22Rv1 (cell line): ENCODE data around the gene TRIM37.
"Not testable (repeated sequence)": the region's sequence is repeated elsewhere in the genome, so short reads cannot be mapped to it uniquely, and the experiment has no call there.

ENCODE experiments used
- H3K27ac ChIP-seq: fragments of 450-650 bp; 2 replicates; pipeline ENCODE4 v1.5.1; 2017
- ZFX ChIP-seq: fragments of 450-650 bp; IDR thresholded peaks from 2 replicates; pipeline ENCODE4 v1.6.1; 2017; ENCODE audit warnings: antibody characterized with exemption, borderline replicate concordance
- TF ChIP-seq, protein P1 (sequence below): fragments of 450-650 bp; IDR thresholded peaks from 2 replicates; pipeline ENCODE4 v1.5.1; 2017; ENCODE audit warnings: mild to moderate bottlenecking

The TRIM37 gene

DNA sequence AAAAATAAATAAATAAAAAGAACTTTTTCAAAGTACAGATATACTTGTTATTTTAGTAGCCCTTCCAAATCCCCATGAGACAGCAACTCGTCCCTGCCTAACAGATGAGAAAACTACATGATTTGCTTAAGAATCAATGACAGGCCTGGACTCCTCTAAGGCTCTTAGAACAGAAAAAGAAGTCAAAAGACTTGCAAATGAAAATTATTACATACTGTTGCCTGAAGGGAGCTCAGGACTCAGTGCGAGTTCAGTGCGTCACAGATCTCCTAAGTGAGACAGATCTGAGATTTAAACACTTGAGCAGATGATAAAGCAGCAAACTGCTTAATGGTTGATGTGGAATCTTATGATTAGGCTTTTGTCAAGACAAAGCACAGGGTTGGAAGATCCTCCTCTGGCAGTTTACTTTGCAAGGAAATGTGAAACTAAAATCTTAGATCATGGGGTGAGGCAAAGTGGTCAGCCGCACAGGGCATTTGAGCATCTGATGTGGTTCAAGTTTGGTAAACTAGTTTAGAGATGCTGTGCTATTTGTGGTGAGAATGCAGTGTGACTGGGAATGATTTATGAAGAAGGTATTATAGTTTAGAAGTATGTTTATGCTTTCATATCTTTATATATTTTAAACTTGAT lies 138.1 kb downstream of the TRIM37 start:
- no peak for TF ChIP-seq ZFX
- TF ChIP-seq, protein P1, sequence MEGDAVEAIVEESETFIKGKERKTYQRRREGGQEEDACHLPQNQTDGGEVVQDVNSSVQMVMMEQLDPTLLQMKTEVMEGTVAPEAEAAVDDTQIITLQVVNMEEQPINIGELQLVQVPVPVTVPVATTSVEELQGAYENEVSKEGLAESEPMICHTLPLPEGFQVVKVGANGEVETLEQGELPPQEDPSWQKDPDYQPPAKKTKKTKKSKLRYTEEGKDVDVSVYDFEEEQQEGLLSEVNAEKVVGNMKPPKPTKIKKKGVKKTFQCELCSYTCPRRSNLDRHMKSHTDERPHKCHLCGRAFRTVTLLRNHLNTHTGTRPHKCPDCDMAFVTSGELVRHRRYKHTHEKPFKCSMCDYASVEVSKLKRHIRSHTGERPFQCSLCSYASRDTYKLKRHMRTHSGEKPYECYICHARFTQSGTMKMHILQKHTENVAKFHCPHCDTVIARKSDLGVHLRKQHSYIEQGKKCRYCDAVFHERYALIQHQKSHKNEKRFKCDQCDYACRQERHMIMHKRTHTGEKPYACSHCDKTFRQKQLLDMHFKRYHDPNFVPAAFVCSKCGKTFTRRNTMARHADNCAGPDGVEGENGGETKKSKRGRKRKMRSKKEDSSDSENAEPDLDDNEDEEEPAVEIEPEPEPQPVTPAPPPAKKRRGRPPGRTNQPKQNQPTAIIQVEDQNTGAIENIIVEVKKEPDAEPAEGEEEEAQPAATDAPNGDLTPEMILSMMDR, result no peak
- no peak overlapping the region for H3K27ac ChIP-seq

DNA sequence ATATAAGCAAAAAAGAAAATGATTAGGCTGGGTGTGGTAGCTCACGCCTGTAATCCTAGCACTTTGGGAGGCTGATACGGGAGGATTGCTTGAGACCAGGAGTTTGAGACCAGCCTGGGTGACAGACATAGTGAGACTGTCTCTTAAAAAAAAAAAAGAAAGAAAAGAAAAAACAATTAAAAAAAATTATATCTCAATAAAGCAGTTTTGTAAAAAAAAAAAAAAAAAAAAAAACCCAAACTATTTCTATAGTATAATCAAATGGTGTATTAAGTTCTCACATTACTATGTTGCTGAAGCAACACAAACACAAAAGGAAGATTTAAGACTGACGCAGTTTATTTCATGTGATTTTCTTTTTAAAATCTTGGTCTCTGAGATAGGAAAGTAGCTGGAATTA lies 140.5 kb downstream of the TRIM37 start:
- no peak overlapping the region for H3K27ac ChIP-seq
- TF ChIP-seq, protein P1, result no peak
- no peak for TF ChIP-seq ZFX

DNA sequence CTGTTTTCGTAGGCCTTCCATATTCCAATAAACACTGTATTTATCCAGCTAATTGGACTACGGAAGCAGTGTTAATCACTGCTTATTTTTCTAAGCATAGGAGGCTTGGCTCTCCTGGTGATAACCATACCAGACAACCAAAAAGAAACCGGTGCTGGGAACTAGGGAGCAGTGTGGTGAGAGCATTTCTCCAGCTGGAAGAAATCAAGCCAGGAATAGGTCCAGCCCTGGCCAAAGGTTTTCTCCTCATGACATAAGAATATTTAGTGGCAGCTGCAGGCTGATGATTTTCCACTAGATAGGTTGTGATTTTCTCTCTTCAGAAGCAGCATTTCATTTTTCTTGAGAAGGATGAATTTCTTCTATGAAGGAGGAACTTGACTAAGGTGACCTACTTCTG lies 141.5 kb downstream of the TRIM37 start:
- H3K27ac ChIP-seq, result no peak overlapping the region
- no peak for TF ChIP-seq ZFX
- TF ChIP-seq, protein P1, result no peak

DNA sequence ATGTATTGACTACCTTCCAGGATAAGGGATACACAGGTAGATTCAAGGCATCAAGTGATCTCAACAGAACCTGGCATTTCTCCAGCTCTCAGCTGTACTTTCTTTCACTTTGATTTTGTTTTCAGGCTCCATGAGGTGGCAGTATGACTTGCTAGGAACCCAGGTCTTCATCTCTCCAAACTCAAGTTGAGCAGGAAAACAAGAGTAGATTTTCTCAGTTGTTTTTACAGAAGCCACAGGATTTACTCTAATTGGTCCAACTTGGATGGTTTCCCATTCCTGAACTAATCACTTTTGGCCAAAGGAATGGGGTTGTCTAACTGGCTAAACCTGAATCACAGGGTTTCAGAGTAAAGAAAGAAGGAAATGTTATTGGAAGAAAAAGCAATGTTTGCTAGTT lies 146.6 kb downstream of the TRIM37 start:
- no peak for TF ChIP-seq ZFX
- TF ChIP-seq, protein P1, result peak; percentile 59
- H3K27ac ChIP-seq, result peak overlapping the region; percentile 60

DNA sequence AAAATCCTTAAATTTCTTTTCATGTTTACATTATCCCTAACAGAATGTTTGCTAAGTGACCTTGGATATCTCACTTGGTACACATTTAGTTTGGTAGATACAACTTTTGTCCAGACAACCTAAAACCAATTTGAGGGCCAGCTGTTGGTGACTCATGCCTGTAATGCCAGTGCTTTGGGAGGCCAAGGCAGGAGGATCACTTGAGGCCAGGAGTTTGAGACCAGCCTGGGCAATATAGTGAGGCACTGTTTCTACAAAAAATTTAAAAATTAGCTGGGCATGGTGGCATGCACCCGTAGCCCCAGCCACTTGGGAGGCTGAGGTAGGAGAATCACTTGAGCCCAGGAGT lies 149.0 kb downstream of the TRIM37 start:
- H3K27ac ChIP-seq, result peak overlapping the region; percentile 16; the same call in 1 of the 2 replicates

DNA sequence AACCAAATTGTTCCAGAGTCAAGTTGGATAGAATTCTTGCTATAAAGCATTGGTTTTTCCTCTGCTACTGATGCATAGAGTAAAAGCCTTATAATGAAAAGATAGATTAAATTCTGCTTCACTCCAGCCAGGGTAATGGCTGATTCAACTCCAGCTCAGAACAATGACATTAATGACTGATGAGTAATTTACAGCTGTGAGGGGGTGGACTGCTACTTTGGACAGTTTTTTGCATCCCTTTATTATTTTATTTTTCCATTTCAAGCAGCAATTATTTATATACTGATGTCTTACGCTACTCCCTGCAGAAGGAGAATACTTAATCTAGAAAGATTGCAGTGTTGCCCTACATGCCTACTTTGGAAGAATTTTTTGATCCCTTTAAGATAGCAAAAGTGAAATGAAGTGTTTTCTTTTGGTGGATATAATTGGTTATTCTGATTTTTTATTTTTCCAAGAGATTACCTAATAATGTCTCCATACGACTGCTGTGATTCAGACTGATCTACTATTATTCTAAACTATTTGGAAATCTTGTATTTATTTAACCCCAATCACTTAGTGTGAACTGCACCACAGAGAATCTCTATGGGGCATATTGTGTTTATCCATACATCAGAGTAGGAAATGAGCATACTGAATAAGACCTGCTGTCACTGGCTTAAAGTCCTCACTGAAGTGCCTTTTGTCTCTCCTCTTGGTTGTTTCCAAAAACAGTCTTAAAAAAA lies 149.5 kb downstream of the TRIM37 start:
- TF ChIP-seq, protein P1, result no peak
- no peak for TF ChIP-seq ZFX
- peak overlapping the region; percentile 16; the same call in 1 of the 2 replicates for H3K27ac ChIP-seq

DNA sequence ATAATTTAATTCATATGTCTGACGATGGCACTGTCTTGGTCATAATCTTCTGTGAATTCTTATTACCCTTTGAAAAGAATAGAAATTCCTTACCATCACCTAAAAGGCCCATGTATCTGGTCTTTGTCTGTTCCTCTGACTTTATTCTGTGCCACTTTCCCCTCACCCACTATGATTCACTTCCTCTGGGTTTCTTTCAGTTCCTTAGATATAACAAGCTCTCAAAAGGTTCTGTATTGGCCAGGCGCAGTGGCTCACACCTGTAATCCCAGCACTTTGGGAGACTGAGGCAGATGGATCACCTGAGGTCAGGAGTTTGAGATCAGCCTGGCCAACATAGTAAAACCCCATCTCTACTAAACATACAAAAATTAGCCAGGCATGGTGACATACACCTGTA lies 152.3 kb downstream of the TRIM37 start:
- not testable (repeated sequence) for H3K27ac ChIP-seq

DNA sequence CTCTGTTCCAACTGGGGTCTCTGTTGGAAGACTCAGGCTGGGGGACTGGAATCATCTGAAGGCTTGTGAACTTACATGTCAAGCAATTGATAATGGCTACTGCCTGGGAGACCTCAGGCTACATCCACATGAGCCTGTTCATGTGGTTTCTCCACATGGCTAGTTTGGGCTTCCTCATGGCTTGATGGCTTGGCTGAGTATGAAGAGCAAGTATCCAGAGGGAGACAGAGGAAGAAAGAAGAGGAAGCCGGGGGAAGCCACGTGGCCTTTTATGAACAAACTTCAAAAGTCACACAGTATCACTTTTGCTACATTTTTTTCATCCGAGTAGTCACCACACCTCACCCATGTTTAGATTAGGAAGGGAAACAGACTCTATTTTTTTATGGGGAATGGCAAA lies 158.9 kb downstream of the TRIM37 start:
- H3K27ac ChIP-seq, result no peak overlapping the region
- TF ChIP-seq ZFX, result no peak
- TF ChIP-seq, protein P1, result no peak
